SU-DHL-6 (cell line): ENCODE data around the gene MS4A13.

Source experiments
- H2AFZ ChIP-seq: fragments of 200-600 bp; sonication (generic); 2 replicates; pipeline ENCODE4 v1.6.1; 2014; ENCODE audit warnings: low read depth, mild to moderate bottlenecking, moderate library complexity, mixed read lengths, antibody characterized with exemption, low read length; ENCODE audit not compliant: severe bottlenecking
- H3F3A ChIP-seq: fragments of 200-600 bp; shearing (Covaris generic); 2 replicates; pipeline ENCODE4 v1.6.0; 2016; ENCODE audit warnings: antibody characterized with exemption, mild to moderate bottlenecking; ENCODE audit not compliant: insufficient read depth
- H3K27ac ChIP-seq: fragments of 200-600 bp; sonication (generic); 2 replicates; pipeline ENCODE4 v1.5.1; 2016; ENCODE audit warnings: low read depth, mild to moderate bottlenecking, low read length, moderate library complexity, mixed read lengths
- H3K27me3 ChIP-seq: fragments of 200-600 bp; sonication (generic), shearing (Covaris generic); 2 replicates; pipeline ENCODE4 v1.6.0; 2014; ENCODE audit warnings: mild to moderate bottlenecking, low read length
- H3K36me3 ChIP-seq: fragments of 200-600 bp; sonication (generic); 2 replicates; pipeline ENCODE4 v1.6.1; 2014; ENCODE audit warnings: mild to moderate bottlenecking, low read length, mixed read lengths
- H3K4me2 ChIP-seq: fragments of 300-600, 200-600 bp; shearing (Covaris generic), sonication (generic); 2 replicates; pipeline ENCODE4 v1.6.0; 2014; ENCODE audit warnings: low read length, low read depth, mild to moderate bottlenecking; ENCODE audit not compliant: poor library complexity, severe bottlenecking
- H3K4me3 ChIP-seq: fragments of 200-600 bp; sonication (generic); 2 replicates; pipeline ENCODE4 v1.5.1; 2014; ENCODE audit warnings: antibody characterized with exemption, low read length, mild to moderate bottlenecking, mixed read lengths; ENCODE audit not compliant: insufficient read depth, poor library complexity, severe bottlenecking
- H3K79me2 ChIP-seq: fragments of 200-600 bp; sonication (generic); 2 replicates; pipeline ENCODE4 v1.6.1; 2014; ENCODE audit warnings: mild to moderate bottlenecking, low read length, moderate library complexity; ENCODE audit not compliant: insufficient read depth
- H3K9ac ChIP-seq: fragments of 200-600 bp; sonication (generic); 2 replicates; pipeline ENCODE4 v1.7.0; 2014; ENCODE audit warnings: mild to moderate bottlenecking, low read length
- H3K9me2 ChIP-seq: fragments of 200-600 bp; sonication (generic); replicated peaks from 2 replicates; pipeline ENCODE4 v1.6.1; 2014; ENCODE audit warnings: low read length; ENCODE audit not compliant: insufficient read depth
- H3K9me3 ChIP-seq: fragments of 200-600 bp; sonication (generic); 2 replicates; pipeline ENCODE4 v1.6.1; 2014; ENCODE audit warnings: low read length, mixed read lengths; ENCODE audit not compliant: insufficient read depth
- H4K20me1 ChIP-seq: fragments of 200-600 bp; sonication (generic); 2 replicates; pipeline ENCODE4 v1.6.1; 2014; ENCODE audit warnings: low read depth, mild to moderate bottlenecking, antibody characterized with exemption, low read length, moderate library complexity, mixed read lengths
- CTCF ChIP-seq: fragments of 200-600 bp; sonication (generic); IDR thresholded peaks from one replicate; pipeline ENCODE4 v1.5.1; 2017; ENCODE audit warnings: antibody characterized with exemption, mild to moderate bottlenecking, low read length, moderate library complexity; ENCODE audit not compliant: insufficient read depth, poor library complexity, severe bottlenecking
- EZH2phosphoT487 ChIP-seq: fragments of 200-600 bp; sonication (generic), shearing (Covaris generic); conservative IDR thresholded peaks from 2 replicates; pipeline ENCODE4 v1.6.1; 2018; ENCODE audit warnings: mild to moderate bottlenecking, antibody characterized with exemption, low read length, moderate library complexity, mixed read lengths

Gene MS4A13

GRCh38 chr11:60512651-60513225, 2.5 kb upstream of the MS4A13 start:
- no peaks in the 10 kb centered on the region for H3K9me3 ChIP-seq
- no peak overlapping the region for H2AFZ ChIP-seq
- no peaks in the 10 kb centered on the region for H3F3A ChIP-seq
- no peak overlapping the region for H3K4me2 ChIP-seq
- no peaks in the 10 kb centered on the region for H4K20me1 ChIP-seq
- no peak overlapping the region for H3K4me3 ChIP-seq
- no peaks in the 10 kb centered on the region for H3K9me2 ChIP-seq
- no peak overlapping the region for H3K27ac ChIP-seq
- no peaks in the 10 kb centered on the region for H3K36me3 ChIP-seq
- H3K27me3 ChIP-seq, result no peaks in the 10 kb centered on the region
- H3K79me2 ChIP-seq, result no peaks in the 10 kb centered on the region
- H3K9ac ChIP-seq, result no peak overlapping the region
- TF ChIP-seq CTCF (no peak), EZH2phosphoT487 (no peak)

- H3K9ac ChIP-seq, result no peak overlapping the region
- H3K9me2 ChIP-seq, result no peaks in the 10 kb centered on the region
- H3K4me2 ChIP-seq, result no peak overlapping the region
- H3F3A ChIP-seq, result no peaks in the 10 kb centered on the region
- no peaks in the 10 kb centered on the region for H3K9me3 ChIP-seq
- no peaks in the 10 kb centered on the region for H4K20me1 ChIP-seq
- no peaks in the 10 kb centered on the region for H3K79me2 ChIP-seq
- no peak for TF ChIP-seq CTCF
- no peak for TF ChIP-seq EZH2phosphoT487
- H3K36me3 ChIP-seq, result no peaks in the 10 kb centered on the region
- no peak overlapping the region for H3K4me3 ChIP-seq
- H2AFZ ChIP-seq, result no peak overlapping the region
- H3K27me3 ChIP-seq, result no peaks in the 10 kb centered on the region
- H3K27ac ChIP-seq, result no peak overlapping the region
These were observed 1.4 kb upstream of the MS4A13 start for GRCh38 chr11:60513496-60514460.

GRCh38 chr11:60528465-60528864, 13.3 kb downstream of the MS4A13 start:
- Histone ChIP-seq H3K27me3 (no peaks in the 10 kb centered on the region), H4K20me1 (no peaks in the 10 kb centered on the region), H3K9me2 (no peaks in the 10 kb centered on the region), H2AFZ (no peak overlapping the region), H3K4me2 (peak overlapping the region; percentile 11), H3K36me3 (no peaks in the 10 kb centered on the region), H3K4me3 (no peak overlapping the region), H3K27ac (no peak overlapping the region), H3K79me2 (no peaks in the 10 kb centered on the region), H3F3A (no peaks in the 10 kb centered on the region), H3K9me3 (no peaks in the 10 kb centered on the region), H3K9ac (no peak overlapping the region)
- TF ChIP-seq EZH2phosphoT487, result no peak

GRCh38 chr11:60528934-60529333, 13.7 kb downstream of the MS4A13 start:
- Histone ChIP-seq H3K9ac (no peak overlapping the region), H3K4me3 (no peak overlapping the region), H4K20me1 (no peaks in the 10 kb centered on the region), H3K9me3 (no peaks in the 10 kb centered on the region), H2AFZ (no peak overlapping the region), H3K9me2 (no peaks in the 10 kb centered on the region), H3K36me3 (no peaks in the 10 kb centered on the region), H3F3A (no peaks in the 10 kb centered on the region), H3K4me2 (peak overlapping the region; percentile 11), H3K27me3 (no peaks in the 10 kb centered on the region), H3K79me2 (no peaks in the 10 kb centered on the region), H3K27ac (no peak overlapping the region)
- TF ChIP-seq EZH2phosphoT487 (no peak), CTCF (no peak)
